HCT116 (cell line): ENCODE results near the gene CA11. TPM values are rescaled to one million over a fixed set of nuclear protein-coding genes. Genes with fewer than 3 reads are reported as not detected.

Source experiments
- ATAC-seq: fragments of 200-7000 bp; cut with Tn5 transposase; 2 replicates; pipeline ENCODE4 v1.9.1; 2020; ENCODE audit warnings: mild to moderate bottlenecking, moderate library complexity
- BruUV-seq: library from RNA; stranded (reverse); fragments of 400-500 nt; replicated peaks from 2 replicates; lab custom pipeline; 2021; lab: Mats Ljungman, UMichigan
- CTCF ChIA-PET: fragments of 300-600 bp; sonication (Branson Sonifier 250); formaldehyde crosslinking; loops from one replicate; lab custom pipeline; 2021; ENCODE audit warnings: antibody characterized with exemption; lab: Charles Lee
- POLR2A ChIA-PET: fragments of 300-600, 350-600 bp; sonication (Branson Sonifier 250); formaldehyde crosslinking; loops from one replicate; lab custom pipeline; 2021; ENCODE audit warnings: antibody characterized with exemption; lab: Charles Lee
- RAD21 ChIA-PET, 2 experiments: fragments of 300-600 bp; sonication (Branson Sonifier 250); formaldehyde crosslinking; loops; one replicate each; lab custom pipeline; 2023; ENCODE audit warnings: low total read pairs in 2 of 2; ENCODE audit not compliant: uncharacterized antibody in 2 of 2, unreplicated experiment in 2 of 2, low non-redundant PET in 1 of 2; lab: Charles Lee
- DNase-seq: peaks from one replicate; pipeline ENCODE4 v3.0.0-alpha.2; 2010; ENCODE audit warnings: low read depth, low spot score
- H2AFZ ChIP-seq: fragments of 200-600 bp; shearing (Covaris generic), sonication (generic); 2 replicates; pipeline ENCODE4 v1.6.1; 2017; ENCODE audit warnings: low read depth, mixed run types, mixed read lengths, antibody characterized with exemption, low read length; ENCODE audit not compliant: poor library complexity, severe bottlenecking
- H3K27ac ChIP-seq: 2 replicates; pipeline ENCODE4 v1.5.1; 2012; ENCODE audit warnings: low read depth, low read length
- H3K27me3 ChIP-seq: fragments of 200-600 bp; sonication (generic); 2 replicates; pipeline ENCODE4 v1.6.1; 2016; ENCODE audit warnings: mixed run types, low read length, mixed read lengths; ENCODE audit not compliant: insufficient read depth
- H3K36me3 ChIP-seq, 2 experiments: fragments of 200-500 bp in 1 of 2; fragments of 200-600 bp in 1 of 2; sonication (Bioruptor generic) in 1 of 2; sonication (generic) in 1 of 2; 2 replicates each; pipeline versions ENCODE4 v1.5.1 to v1.6.1; 2014 to 2016; ENCODE audit warnings: low read length in 2 of 2, inconsistent platforms in 1 of 2, mixed read lengths in 1 of 2, mixed run types in 1 of 2; ENCODE audit not compliant: insufficient read depth in 2 of 2, control insufficient read depth in 1 of 2
- H3K4me1 ChIP-seq, 2 experiments: fragments of 200-600 bp in 1 of 2; sonication (generic) in 1 of 2; 2 replicates each; pipeline versions ENCODE4 v1.5.1 to v1.6.1; 2012 to 2017; ENCODE audit warnings: low read length in 2 of 2, inconsistent platforms in 1 of 2, mild to moderate bottlenecking in 1 of 2, mixed read lengths in 1 of 2, mixed run types in 1 of 2, moderate library complexity in 1 of 2; ENCODE audit not compliant: insufficient read depth in 2 of 2, control insufficient read depth in 1 of 2
- H3K4me2 ChIP-seq: fragments of 200-600 bp; sonication (generic); 2 replicates; pipeline ENCODE4 v1.6.1; 2017; ENCODE audit warnings: mixed run types, low read length, mixed read lengths
- H3K4me3 ChIP-seq, 2 experiments: fragments of 200-600 bp in 1 of 2; sonication (generic) in 1 of 2; replicated peaks in 1 of 2; 2 replicates each; pipeline ENCODE4 v1.5.1; 2011 to 2016; ENCODE audit warnings: low read length in 2 of 2, control low read depth in 1 of 2, low read depth in 1 of 2, mild to moderate bottlenecking in 1 of 2, mixed read lengths in 1 of 2, mixed run types in 1 of 2
- H3K79me2 ChIP-seq: fragments of 200-600 bp; sonication (generic); 2 replicates; pipeline ENCODE4 v1.6.1; 2017; ENCODE audit warnings: mild to moderate bottlenecking, mixed run types, low read length, moderate library complexity, mixed read lengths; ENCODE audit not compliant: insufficient read depth
- H3K9ac ChIP-seq: fragments of 200-600 bp; sonication (generic); 2 replicates; pipeline ENCODE4 v1.6.1; 2016; ENCODE audit warnings: low read length, mixed read lengths
- H3K9me2 ChIP-seq: fragments of 200-600 bp; sonication (generic), shearing (Covaris generic); 2 replicates; pipeline ENCODE4 v1.6.1; 2017; ENCODE audit warnings: mixed run types, mild to moderate bottlenecking, moderate library complexity; ENCODE audit not compliant: insufficient read depth
- H3K9me3 ChIP-seq, 2 experiments: fragments of 200-500 bp in 1 of 2; fragments of 200-600 bp in 1 of 2; sonication (Bioruptor generic) in 1 of 2; sonication (generic) in 1 of 2; 2 replicates each; pipeline ENCODE4 v1.6.1; 2014 to 2017; ENCODE audit warnings: low read length in 2 of 2, mixed read lengths in 2 of 2, inconsistent platforms in 1 of 2, low read depth in 1 of 2, mild to moderate bottlenecking in 1 of 2, mixed run types in 1 of 2, moderate library complexity in 1 of 2; ENCODE audit not compliant: control insufficient read depth in 1 of 2, insufficient read depth in 1 of 2
- H4K20me1 ChIP-seq: fragments of 200-600 bp; sonication (generic), shearing (Covaris generic); 2 replicates; pipeline ENCODE4 v1.6.1; 2017; ENCODE audit warnings: mixed run types, mild to moderate bottlenecking, moderate library complexity; ENCODE audit not compliant: insufficient read depth
- CBX3 ChIP-seq: IDR thresholded peaks from 2 replicates; pipeline ENCODE4 v1.6.1; 2012; ENCODE audit warnings: low read depth
- EGR1 ChIP-seq: IDR thresholded peaks from 2 replicates; pipeline ENCODE4 v1.6.1; 2012; ENCODE audit warnings: low read depth
- ELF1 ChIP-seq: IDR thresholded peaks from 2 replicates; pipeline ENCODE4 v1.6.1; 2012; ENCODE audit warnings: low read depth, borderline replicate concordance
- EZH2 ChIP-seq: fragments of 200-600 bp; sonication (generic); IDR thresholded peaks from 2 replicates; pipeline ENCODE4 v1.6.1; 2017; ENCODE audit warnings: antibody characterized with exemption, mixed run types
- EZH2phosphoT487 ChIP-seq: fragments of 200-600 bp; IDR thresholded peaks from 2 replicates; pipeline ENCODE4 v1.6.1; 2018; ENCODE audit warnings: antibody characterized with exemption, borderline replicate concordance
- FOSL1 ChIP-seq: IDR thresholded peaks from 2 replicates; pipeline ENCODE4 v1.6.1; 2012; ENCODE audit warnings: low read depth
- JUND ChIP-seq: IDR thresholded peaks from 2 replicates; pipeline ENCODE4 v1.6.1; 2012
- POLR2AphosphoS5 ChIP-seq: IDR thresholded peaks from 2 replicates; pipeline ENCODE4 v1.6.1; 2011; ENCODE audit warnings: mild to moderate bottlenecking, low read depth, low read length, moderate library complexity
- RAD21 ChIP-seq: IDR thresholded peaks from 2 replicates; pipeline ENCODE4 v1.6.1; 2012; ENCODE audit warnings: low read depth, mild to moderate bottlenecking
- SIN3A ChIP-seq: IDR thresholded peaks from 2 replicates; pipeline ENCODE4 v1.6.1; 2012; ENCODE audit warnings: low read depth
- SRF ChIP-seq: IDR thresholded peaks from 2 replicates; pipeline ENCODE4 v1.6.1; 2012; ENCODE audit warnings: low read depth
- TCF7L2 ChIP-seq: IDR thresholded peaks from 2 replicates; pipeline ENCODE4 v1.7.0; 2011; ENCODE audit warnings: borderline replicate concordance, inconsistent platforms; ENCODE audit not compliant: insufficient read depth, insufficient read length; ENCODE audit errors: extremely low read depth
- YY1 ChIP-seq: IDR thresholded peaks from 2 replicates; pipeline ENCODE4 v1.6.1; 2011; ENCODE audit warnings: low read length, low read depth, moderate library complexity, mild to moderate bottlenecking; ENCODE audit not compliant: insufficient replicate concordance; ENCODE audit errors: extremely low read depth
- ZFX ChIP-seq: fragments of 450-650 bp; IDR thresholded peaks from 2 replicates; pipeline ENCODE4 v1.6.1; 2017
- ZNF274 ChIP-seq: fragments of 200-500 bp; sonication (Bioruptor generic); IDR thresholded peaks from 2 replicates; pipeline ENCODE4 v1.6.1; 2014; ENCODE audit warnings: mild to moderate bottlenecking, low read depth, low read length, inconsistent platforms
- intact Hi-C: fragments of 100-400 bp; cut with micrococcal nuclease; formaldehyde crosslinking; loops from 2 replicates; pipeline ENCODE4 v1.10.0; 2022
- total RNA-seq: library from RNA; stranded (reverse); gene quantifications from one replicate; pipeline ENCODE4 v1.2.1, GENCODE V29; 2021; ENCODE audit not compliant: unreplicated experiment
- TF ChIP-seq, protein P1 (sequence below): IDR thresholded peaks from 2 replicates; pipeline ENCODE4 v1.6.1; 2012
- TF ChIP-seq, protein P2 (sequence below), 3 experiments: fragments of 200-600 bp in 1 of 3; sonication (generic) in 1 of 3; IDR thresholded peaks in 2 of 3; conservative IDR thresholded peaks in 1 of 3; 2 replicates each; pipeline ENCODE4 v1.5.1; 2012 to 2017; ENCODE audit warnings: low read depth in 2 of 3, low read length in 2 of 3, antibody characterized with exemption in 1 of 3, borderline replicate concordance in 1 of 3, control low read depth in 1 of 3, mild to moderate bottlenecking in 1 of 3, mixed read lengths in 1 of 3, mixed run types in 1 of 3, moderate library complexity in 1 of 3; ENCODE audit not compliant: insufficient read depth in 1 of 3

CA11 gene
- total RNA-seq, 1 experiment from 2014 or later: 29.6 TPM

DNA sequence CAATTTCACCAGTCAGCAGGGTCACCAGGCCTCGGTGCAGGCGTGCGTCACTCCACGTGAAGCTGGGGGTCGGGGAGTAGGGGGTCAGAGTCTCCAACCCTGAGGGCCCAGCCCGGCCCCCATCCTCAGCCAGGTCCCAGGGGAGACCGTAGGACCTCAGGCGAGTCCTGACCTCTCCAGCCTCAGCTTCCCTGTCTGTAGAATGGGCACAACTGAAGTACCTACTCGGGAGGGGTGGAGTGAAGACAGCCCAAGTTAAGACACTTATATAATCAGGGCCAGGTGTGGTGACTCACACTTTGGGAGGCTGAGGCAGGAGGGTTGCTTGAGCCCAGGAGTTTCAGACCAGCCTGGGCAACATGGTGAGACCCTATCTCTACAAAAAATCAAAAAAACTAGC lies 42.1 kb downstream of the CA11 start:
- intact Hi-C loops: no loop called here
- Histone ChIP-seq H3K4me1 (peaks cover 0 to 5% of the 10 kb centered on the region in 2 experiments; a peak in 2 of 4 replicates), H3K79me2 (no peaks in the 10 kb centered on the region), H4K20me1 (no peaks in the 10 kb centered on the region), H3K27ac (no peak overlapping the region)
- no TSS peak for BruUV-seq
- DNase-seq: no peak
- CTCF ChIA-PET: no interaction called here
- TF ChIP-seq ZNF274 (no peak), FOSL1 (no peak)
- TF ChIP-seq, all 23 proteins: peak for 0
- POLR2A ChIA-PET: no interaction called here
- Histone ChIP-seq H3K9ac (no peak overlapping the region), H3K4me2 (no peak overlapping the region), H3K27me3 (no peaks in the 10 kb centered on the region), H3K36me3 (no peaks in the 10 kb centered on the region), H3K9me2 (no peaks in the 10 kb centered on the region), H3K9me3 (no peaks in the 10 kb centered on the region), H3K4me3 (no peak overlapping the region), H2AFZ (no peak overlapping the region)
- RAD21 ChIA-PET: no interaction called here
- no peak for ATAC-seq

DNA sequence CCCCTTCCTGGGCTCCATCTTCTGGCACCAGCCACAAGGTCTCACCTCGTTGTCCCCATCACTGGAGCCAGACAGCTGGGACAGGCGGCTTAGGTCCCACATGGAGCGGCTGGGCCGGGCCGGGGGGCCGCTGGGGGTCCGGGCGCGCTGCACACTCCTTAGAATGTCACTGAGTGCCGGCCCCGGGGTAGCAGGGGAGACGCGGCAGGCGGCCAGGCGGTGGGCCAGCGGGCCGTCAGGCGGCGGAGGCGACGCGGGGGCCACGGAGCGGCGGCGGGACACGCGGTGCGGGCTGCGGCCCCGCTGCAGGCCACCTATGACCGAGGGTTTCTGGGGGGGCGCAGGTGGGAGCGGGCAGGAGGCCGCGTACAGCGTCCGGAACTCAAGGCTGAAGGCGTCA lies 42.5 kb downstream of the CA11 start:
- no peak overlapping the region for H3K4me3 ChIP-seq
- H3K27ac ChIP-seq: no peak overlapping the region
- no peak overlapping the region for H3K9ac ChIP-seq
- H3K27me3 ChIP-seq: no peaks in the 10 kb centered on the region
- no peak for TF ChIP-seq POLR2AphosphoS5
- TF ChIP-seq SIN3A: no peak
- TF ChIP-seq EGR1: no peak
- TF ChIP-seq TCF7L2: no peak
- TF ChIP-seq ELF1: no peak
- no peak for TF ChIP-seq CBX3
- no peak for TF ChIP-seq ZFX
- TF ChIP-seq YY1: no peak
- no peak for TF ChIP-seq SRF
- TF ChIP-seq FOSL1: no peak
- no peak for TF ChIP-seq EZH2phosphoT487
- TF ChIP-seq, protein P1, sequence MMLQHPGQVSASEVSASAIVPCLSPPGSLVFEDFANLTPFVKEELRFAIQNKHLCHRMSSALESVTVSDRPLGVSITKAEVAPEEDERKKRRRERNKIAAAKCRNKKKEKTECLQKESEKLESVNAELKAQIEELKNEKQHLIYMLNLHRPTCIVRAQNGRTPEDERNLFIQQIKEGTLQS: no peak
- TF ChIP-seq, protein P2, sequence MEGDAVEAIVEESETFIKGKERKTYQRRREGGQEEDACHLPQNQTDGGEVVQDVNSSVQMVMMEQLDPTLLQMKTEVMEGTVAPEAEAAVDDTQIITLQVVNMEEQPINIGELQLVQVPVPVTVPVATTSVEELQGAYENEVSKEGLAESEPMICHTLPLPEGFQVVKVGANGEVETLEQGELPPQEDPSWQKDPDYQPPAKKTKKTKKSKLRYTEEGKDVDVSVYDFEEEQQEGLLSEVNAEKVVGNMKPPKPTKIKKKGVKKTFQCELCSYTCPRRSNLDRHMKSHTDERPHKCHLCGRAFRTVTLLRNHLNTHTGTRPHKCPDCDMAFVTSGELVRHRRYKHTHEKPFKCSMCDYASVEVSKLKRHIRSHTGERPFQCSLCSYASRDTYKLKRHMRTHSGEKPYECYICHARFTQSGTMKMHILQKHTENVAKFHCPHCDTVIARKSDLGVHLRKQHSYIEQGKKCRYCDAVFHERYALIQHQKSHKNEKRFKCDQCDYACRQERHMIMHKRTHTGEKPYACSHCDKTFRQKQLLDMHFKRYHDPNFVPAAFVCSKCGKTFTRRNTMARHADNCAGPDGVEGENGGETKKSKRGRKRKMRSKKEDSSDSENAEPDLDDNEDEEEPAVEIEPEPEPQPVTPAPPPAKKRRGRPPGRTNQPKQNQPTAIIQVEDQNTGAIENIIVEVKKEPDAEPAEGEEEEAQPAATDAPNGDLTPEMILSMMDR (IDR thresholded peaks at IDR 0.05 in 2 of 3, conservative IDR thresholded peaks at IDR 0.05 in 1 of 3; ENCODE audit: borderline replicate concordance in 1 of 3, insufficient read depth in 1 of 3, low read depth in 2 of 3, low read length in 2 of 3): no peak
- TF ChIP-seq JUND: no peak
- TF ChIP-seq RAD21: no peak
- no peak for TF ChIP-seq EZH2
- intact Hi-C loops: no loop called here
- POLR2A ChIA-PET: no interaction called here
- no peaks in the 10 kb centered on the region for H4K20me1 ChIP-seq
- no peaks in the 10 kb centered on the region for H3K9me3 ChIP-seq
- H2AFZ ChIP-seq: no peak overlapping the region
- H3K4me1 ChIP-seq: peaks cover 0 to under 1% of the 10 kb centered on the region in 2 experiments; a peak in 1 of 4 replicates
- no peaks in the 10 kb centered on the region for H3K79me2 ChIP-seq
- ATAC-seq (no peak), DNase-seq (no peak)
- RAD21 ChIA-PET: no interaction called here
- no TSS peak for BruUV-seq
- H3K4me2 ChIP-seq: no peak overlapping the region
- no peaks in the 10 kb centered on the region for H3K36me3 ChIP-seq
- H3K9me2 ChIP-seq: no peaks in the 10 kb centered on the region
- CTCF ChIA-PET: no interaction called here
